ENCODE data around the gene CFP. TPM values are rescaled to one million over a fixed set of nuclear protein-coding genes. Genes with fewer than 3 reads are reported as not detected.

The CFP gene
- total RNA-seq, 4 donors from 2014 or later, result 6.8 to 16.1 (median 9.9) TPM

DNA sequence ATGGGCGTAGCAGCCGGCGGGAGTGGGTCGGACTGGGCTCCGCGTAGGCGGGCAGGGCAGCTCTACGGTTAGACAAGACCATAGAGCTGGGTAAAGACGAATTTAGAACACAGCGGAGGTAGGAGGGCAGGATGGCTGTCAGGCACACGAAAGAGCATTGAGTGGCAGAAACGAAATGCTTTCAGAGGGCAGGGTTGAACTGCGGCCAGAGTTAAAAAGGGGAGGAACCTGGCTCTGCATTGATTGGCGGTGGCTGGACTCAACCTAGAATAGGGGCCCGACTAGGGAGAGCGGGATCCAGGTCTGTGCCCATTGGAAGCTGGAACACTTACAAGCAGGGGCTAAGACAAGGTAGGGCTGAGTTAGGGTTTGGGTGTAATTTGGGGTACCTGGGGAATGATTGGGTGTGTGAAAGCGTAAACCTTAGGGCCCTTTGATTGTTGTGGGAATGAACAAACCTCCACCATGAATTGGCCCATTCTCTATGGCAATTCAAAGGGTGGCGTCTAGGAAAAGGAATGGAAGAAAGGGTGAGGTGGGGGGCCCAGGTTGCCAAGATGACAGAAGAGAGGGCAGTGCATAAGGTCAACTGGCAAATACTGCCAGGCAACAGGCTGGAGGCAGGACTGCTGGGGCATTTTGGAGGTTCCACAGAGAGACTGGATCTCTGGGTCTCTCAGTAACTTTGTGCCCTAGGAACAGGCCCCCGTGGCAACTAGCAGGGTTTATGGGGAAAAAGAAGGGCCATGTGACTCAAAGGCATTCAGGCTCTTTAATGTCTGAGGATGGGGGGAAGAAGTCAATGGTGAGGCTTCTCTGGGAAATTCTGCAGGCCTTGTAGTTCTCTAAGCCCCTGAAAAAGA lies 21.5 kb upstream of the CFP start:
- no peaks in the 10 kb centered on the region for H3K9me3 ChIP-seq
- intact Hi-C loops (cut with DNase I), result loop anchor here (10.0 kb wide), 2 partner anchors 1304 to 1514 kb away; partner anchors contain the start of genes MAGIX and OTUD5
- 46% methylated on average over 19 of the region's 19 CpGs for whole genome bisulfite sequencing
- H3K27me3 ChIP-seq, result peaks cover 0 to 6% (median 0%) of the 10 kb centered on the region in 4 donors
- peaks cover 0 to 27% (median 17%) of the 10 kb centered on the region in 4 donors for H3K36me3 ChIP-seq
- H3K4me1 ChIP-seq, result peaks cover 9 to 28% (median 24%) of the 10 kb centered on the region in 4 donors
- TF ChIP-seq EP300 (IDR thresholded peaks at IDR 0.05) (no peak), POLR2A (IDR thresholded peaks at IDR 0.05; ENCODE audit: low read depth) (no peak), POLR2AphosphoS5 (IDR thresholded peaks at IDR 0.05) (no peak)
- TF ChIP-seq, protein P1, sequence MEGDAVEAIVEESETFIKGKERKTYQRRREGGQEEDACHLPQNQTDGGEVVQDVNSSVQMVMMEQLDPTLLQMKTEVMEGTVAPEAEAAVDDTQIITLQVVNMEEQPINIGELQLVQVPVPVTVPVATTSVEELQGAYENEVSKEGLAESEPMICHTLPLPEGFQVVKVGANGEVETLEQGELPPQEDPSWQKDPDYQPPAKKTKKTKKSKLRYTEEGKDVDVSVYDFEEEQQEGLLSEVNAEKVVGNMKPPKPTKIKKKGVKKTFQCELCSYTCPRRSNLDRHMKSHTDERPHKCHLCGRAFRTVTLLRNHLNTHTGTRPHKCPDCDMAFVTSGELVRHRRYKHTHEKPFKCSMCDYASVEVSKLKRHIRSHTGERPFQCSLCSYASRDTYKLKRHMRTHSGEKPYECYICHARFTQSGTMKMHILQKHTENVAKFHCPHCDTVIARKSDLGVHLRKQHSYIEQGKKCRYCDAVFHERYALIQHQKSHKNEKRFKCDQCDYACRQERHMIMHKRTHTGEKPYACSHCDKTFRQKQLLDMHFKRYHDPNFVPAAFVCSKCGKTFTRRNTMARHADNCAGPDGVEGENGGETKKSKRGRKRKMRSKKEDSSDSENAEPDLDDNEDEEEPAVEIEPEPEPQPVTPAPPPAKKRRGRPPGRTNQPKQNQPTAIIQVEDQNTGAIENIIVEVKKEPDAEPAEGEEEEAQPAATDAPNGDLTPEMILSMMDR (IDR thresholded peaks at IDR 0.05), result no peak
- DNase-seq (ENCODE audit: extremely low spot score), result no peak
- peak overlapping the region; percentile 78 to 89 (median 88) for H3K27ac ChIP-seq (replicated peaks in 1 of 4)
- H3K4me3 ChIP-seq, result peak overlapping the region; percentile 72 to 85 (median 74)

DNA sequence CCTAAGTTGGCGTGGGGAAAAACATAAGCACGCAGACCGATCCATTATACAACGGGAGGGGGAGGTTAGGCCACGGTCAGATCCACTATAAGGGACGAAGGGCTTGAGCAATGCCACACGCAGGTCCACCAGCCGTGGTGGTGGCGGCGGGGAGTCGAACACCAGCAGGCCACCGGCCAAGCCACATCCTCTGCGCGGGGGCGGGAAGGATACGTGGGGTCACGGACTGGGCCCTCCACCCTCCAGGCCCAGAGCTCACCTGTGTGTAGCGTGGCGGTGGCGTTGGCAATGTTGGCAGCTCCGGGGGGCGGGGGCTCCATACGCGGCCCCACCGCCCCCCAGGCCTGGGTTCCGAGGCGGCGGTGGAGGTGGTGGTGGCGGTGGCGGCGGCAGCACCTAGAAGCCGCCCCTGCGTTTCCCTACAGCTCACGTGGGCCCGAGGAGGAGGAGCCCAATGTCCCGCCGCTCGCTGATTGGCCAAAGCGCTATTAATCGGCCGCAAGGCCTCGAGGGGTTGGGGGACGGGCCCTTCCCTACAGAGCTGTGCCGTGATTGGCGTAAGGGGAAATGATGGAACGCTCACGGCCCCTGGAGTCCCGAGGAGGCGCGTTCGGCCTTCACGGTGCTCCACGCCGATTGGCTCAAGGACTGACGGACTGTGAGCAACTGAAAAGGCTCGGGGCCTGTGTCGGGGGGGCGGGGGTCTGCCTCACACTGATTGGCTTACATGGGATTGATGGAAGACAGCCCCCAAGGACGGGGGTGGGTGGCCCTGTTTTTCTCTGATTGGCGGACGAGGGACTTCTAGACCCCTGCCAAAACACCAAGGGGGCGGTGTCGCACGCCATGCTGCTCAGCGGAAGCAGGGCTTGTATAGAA lies 20.7 kb upstream of the CFP start, which contains the start of gene ELK1:
TSS of gene ELK1 (minus strand) at position 400 of the 879 bp plus-strand sequence. CDS start 9,122 bp downstream, outside the sequence.
- Histone ChIP-seq H3K4me3 (peak within 1 kb of the TSS; percentile 72 to 85 (median 74)), H3K4me1 (peaks cover 9 to 28% (median 24%) of the 10 kb centered on the region in 4 donors), H3K36me3 (peaks cover 0 to 18% (median 10%) of the 10 kb centered on the region in 4 donors), H3K27ac (replicated peaks in 1 of 4) (peak within 1 kb of the TSS; percentile 87 to 89 (median 89)), H3K27me3 (peaks cover 0 to 6% (median 0%) of the 10 kb centered on the region in 4 donors), H3K9me3 (no peaks in the 10 kb centered on the region)
- peak; percentile 98 for DNase-seq (ENCODE audit: extremely low spot score)
- TF ChIP-seq POLR2A (IDR thresholded peaks at IDR 0.05; ENCODE audit: low read depth) (peak; percentile 71), EP300 (IDR thresholded peaks at IDR 0.05) (no peak), POLR2AphosphoS5 (IDR thresholded peaks at IDR 0.05) (peak; percentile 55 to 81)
- TF ChIP-seq, protein P1 (IDR thresholded peaks at IDR 0.05), result no peak
- WGBS, result 43% methylated on average over 63 of the region's 65 CpGs
- intact Hi-C loops (cut with DNase I), result loop anchor here (10.0 kb wide), 2 partner anchors 1304 to 1514 kb away; partner anchors contain the start of genes MAGIX and OTUD5

DNA sequence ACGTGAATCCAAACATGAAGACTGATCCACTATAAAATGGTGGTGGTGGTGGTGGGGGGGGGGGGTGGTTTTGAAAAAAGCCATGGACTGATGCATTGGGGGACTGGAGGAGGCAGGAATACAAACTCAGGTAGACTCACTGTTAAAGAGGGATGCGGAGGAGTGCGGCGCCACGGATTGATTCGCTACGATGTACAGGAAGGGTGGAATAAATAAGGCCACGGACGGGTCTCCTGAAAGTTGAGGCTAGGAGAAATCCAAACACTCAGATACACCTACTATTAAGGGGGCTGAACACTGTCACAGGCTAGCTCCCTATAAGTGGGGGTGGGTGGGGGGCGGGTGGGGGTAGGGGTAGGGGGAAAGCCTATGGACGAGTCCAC lies 20.0 kb upstream of the CFP start:
- Histone ChIP-seq H3K27ac (replicated peaks in 1 of 4) (peak overlapping the region; percentile 87 to 89 (median 89)), H3K27me3 (peaks cover 0 to 6% (median 0%) of the 10 kb centered on the region in 4 donors), H3K4me1 (peaks cover 9 to 28% (median 24%) of the 10 kb centered on the region in 4 donors), H3K36me3 (peaks cover 0 to 15% (median 9%) of the 10 kb centered on the region in 4 donors), H3K9me3 (no peaks in the 10 kb centered on the region), H3K4me3 (peak overlapping the region; percentile 72 to 85 (median 74))
- intact Hi-C loops (cut with DNase I), result loop anchor here (10.0 kb wide), 3 partner anchors 375 to 1515 kb away; partner anchors contain the start of genes MAGIX and OTUD5
- WGBS, result 54% methylated on average over 11 of the region's 11 CpGs
- no peak for DNase-seq (ENCODE audit: extremely low spot score)
- TF ChIP-seq POLR2AphosphoS5 (IDR thresholded peaks at IDR 0.05) (no peak), EP300 (IDR thresholded peaks at IDR 0.05) (no peak), POLR2A (IDR thresholded peaks at IDR 0.05; ENCODE audit: low read depth) (no peak)
- TF ChIP-seq, protein P1 (IDR thresholded peaks at IDR 0.05), result no peak

DNA sequence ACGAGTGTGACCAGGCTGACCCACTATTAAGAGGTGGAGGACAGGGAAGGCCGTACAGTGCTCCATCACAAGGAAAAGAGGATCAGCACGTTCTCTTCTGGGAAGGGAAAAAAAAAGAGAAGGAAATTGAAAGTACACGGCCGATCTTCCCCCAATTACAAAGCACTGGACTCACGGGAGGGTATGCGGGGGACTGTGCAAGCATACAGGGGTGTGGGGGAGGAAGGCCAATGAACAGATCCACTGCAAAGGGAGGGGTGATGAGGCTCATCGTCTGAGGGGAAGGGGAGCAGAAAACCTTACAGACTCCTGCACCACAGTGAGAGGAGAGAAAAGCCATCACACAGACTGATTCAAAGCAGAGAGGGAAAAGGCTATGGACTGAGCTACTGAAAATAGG lies 19.5 kb upstream of the CFP start:
- Histone ChIP-seq H3K27ac (replicated peaks in 1 of 4) (peak overlapping the region in 1 of 4 donors; percentile 89), H3K4me3 (peak overlapping the region; percentile 72 to 85 (median 74)), H3K4me1 (peaks cover 9 to 32% (median 27%) of the 10 kb centered on the region in 4 donors), H3K36me3 (peaks cover 0 to 15% (median 7%) of the 10 kb centered on the region in 4 donors), H3K9me3 (no peaks in the 10 kb centered on the region), H3K27me3 (peaks cover 0 to 6% (median 0%) of the 10 kb centered on the region in 4 donors)
- TF ChIP-seq, protein P1 (IDR thresholded peaks at IDR 0.05), result no peak
- TF ChIP-seq POLR2A (IDR thresholded peaks at IDR 0.05; ENCODE audit: low read depth) (no peak), EP300 (IDR thresholded peaks at IDR 0.05) (no peak), POLR2AphosphoS5 (IDR thresholded peaks at IDR 0.05) (no peak)
- DNase-seq (ENCODE audit: extremely low spot score), result no peak
- intact Hi-C loops (cut with DNase I), result loop anchor here (10.0 kb wide), 1 partner anchor 376 kb away; no protein-coding TSS in a partner anchor
- 51% methylated on average over 8 of the region's 8 CpGs for WGBS

All from esophagus muscularis mucosa (tissue), 4 donors.